HG03521 (cell line): ENCODE measurements around the gene MRPL48.
"Not testable (repeated sequence)": the region's sequence is repeated elsewhere in the genome, so short reads cannot be mapped to it uniquely, and the experiment has no call there.

Experiments
- ATAC-seq: cut with Tn5 transposase; IDR thresholded peaks from one replicate; pipeline ENCODE4 v1.9.1; 2021; ENCODE audit warnings: mild to moderate bottlenecking, moderate library complexity; ENCODE audit not compliant: unreplicated experiment

The MRPL48 gene

GRCh38 chr11:73787643-73788558 lies at the start of gene MRPL48:
MRPL48 (plus strand) TSS chr11:73787874; CDS start chr11:73787972, 98 bp downstream.
- ATAC-seq: peak; percentile 92

GRCh38 chr11:73743045-73743444 lies 44.6 kb upstream of the MRPL48 start:
- ATAC-seq: no peak

GRCh38 chr11:73746701-73747100 lies 41.0 kb upstream of the MRPL48 start:
- ATAC-seq: no peak

GRCh38 chr11:73747762-73748161 lies 39.9 kb upstream of the MRPL48 start:
- ATAC-seq: no peak

- ATAC-seq: no peak
Measured at GRCh38 chr11:73748300-73748699, 39.4 kb upstream of the MRPL48 start.

- no peak for ATAC-seq
Measured at GRCh38 chr11:73749118-73749517, 38.6 kb upstream of the MRPL48 start.

GRCh38 chr11:73750228-73750627 lies 37.4 kb upstream of the MRPL48 start:
- ATAC-seq: no peak

GRCh38 chr11:73750862-73751261 lies 36.8 kb upstream of the MRPL48 start:
- not testable (repeated sequence) for ATAC-seq

- no peak for ATAC-seq
Measured at GRCh38 chr11:73752216-73752867, 35.3 kb upstream of the MRPL48 start.

GRCh38 chr11:73752903-73753302 lies 34.8 kb upstream of the MRPL48 start:
- no peak for ATAC-seq

GRCh38 chr11:73753938-73754337 lies 33.7 kb upstream of the MRPL48 start:
- no peak for ATAC-seq

GRCh38 chr11:73755670-73756069 lies 32.0 kb upstream of the MRPL48 start:
- ATAC-seq: no peak

- no peak for ATAC-seq
Measured at GRCh38 chr11:73757598-73757997, 30.1 kb upstream of the MRPL48 start.

- ATAC-seq: no peak
Measured at GRCh38 chr11:73758451-73758850, 29.2 kb upstream of the MRPL48 start.

- ATAC-seq: no peak
Measured at GRCh38 chr11:73759610-73760134, 28.0 kb upstream of the MRPL48 start.

GRCh38 chr11:73760135-73760678 lies 27.5 kb upstream of the MRPL48 start:
- ATAC-seq: peak; percentile 2

- ATAC-seq: peak; percentile 93
Measured at GRCh38 chr11:73760679-73761402, 26.8 kb upstream of the MRPL48 start, which contains the start of gene RAB6A. RAB6A (minus strand) TSS chr11:73761074; CDS start chr11:73760635, 439 bp downstream.

GRCh38 chr11:73761403-73761945 lies 26.2 kb upstream of the MRPL48 start:
- ATAC-seq: no peak

- no peak for ATAC-seq
Measured at GRCh38 chr11:73762732-73763131, 24.9 kb upstream of the MRPL48 start.

- ATAC-seq: no peak
Measured at GRCh38 chr11:73766763-73767162, 20.9 kb upstream of the MRPL48 start.
